HG03575 (cell line): ENCODE measurements around the gene MYH7.
"Not testable (repeated sequence)": the region's sequence is repeated elsewhere in the genome, so short reads cannot be mapped to it uniquely, and the experiment has no call there.

Source experiments
- ATAC-seq: cut with Tn5 transposase; IDR thresholded peaks from one replicate; pipeline ENCODE4 v1.9.1; 2021; ENCODE audit not compliant: unreplicated experiment, insufficient number of reproducible peaks, low FRiP score; ENCODE audit errors: extremely low read depth

Gene MYH7

GRCh38 chr14:23413681-23414080 is 21.8 kb downstream of the MYH7 start:
- no peak for ATAC-seq

GRCh38 chr14:23411563-23412525 is 23.6 kb downstream of the MYH7 start:
- no peak for ATAC-seq

- ATAC-seq: no peak
Measured at GRCh38 chr14:23409966-23410635, 25.4 kb downstream of the MYH7 start.

GRCh38 chr14:23409475-23409874 is 26.0 kb downstream of the MYH7 start:
- ATAC-seq: no peak

GRCh38 chr14:23408307-23408630 is 27.2 kb downstream of the MYH7 start:
- no peak for ATAC-seq

GRCh38 chr14:23407516-23408306 is 27.7 kb downstream of the MYH7 start, which contains the start of gene MYH6:
MYH6 (minus strand) TSS chr14:23408273; CDS start chr14:23407223, 1,050 bp downstream.
- no peak for ATAC-seq

GRCh38 chr14:23406725-23407355 is 28.6 kb downstream of the MYH7 start:
- no peak for ATAC-seq

GRCh38 chr14:23406244-23406643 is 29.2 kb downstream of the MYH7 start:
- no peak for ATAC-seq

GRCh38 chr14:23405516-23406025 is 29.9 kb downstream of the MYH7 start:
- ATAC-seq: no peak

- ATAC-seq: no peak
Measured at GRCh38 chr14:23405096-23405495, 30.4 kb downstream of the MYH7 start.

GRCh38 chr14:23404331-23404900 is 31.0 kb downstream of the MYH7 start:
- no peak for ATAC-seq

GRCh38 chr14:23403908-23404307 is 31.6 kb downstream of the MYH7 start:
- ATAC-seq: no peak

GRCh38 chr14:23403139-23403438 is 32.4 kb downstream of the MYH7 start:
- ATAC-seq: no peak

- no peak for ATAC-seq
Measured at GRCh38 chr14:23402296-23403138, 32.9 kb downstream of the MYH7 start.

- ATAC-seq: no peak
Measured at GRCh38 chr14:23401291-23401690, 34.2 kb downstream of the MYH7 start.

- ATAC-seq: not testable (repeated sequence)
Measured at GRCh38 chr14:23400496-23401149, 34.8 kb downstream of the MYH7 start.

GRCh38 chr14:23399591-23399990 is 35.9 kb downstream of the MYH7 start:
- ATAC-seq: no peak
